ENCODE data around the gene OTOG.

Gene OTOG

DNA sequence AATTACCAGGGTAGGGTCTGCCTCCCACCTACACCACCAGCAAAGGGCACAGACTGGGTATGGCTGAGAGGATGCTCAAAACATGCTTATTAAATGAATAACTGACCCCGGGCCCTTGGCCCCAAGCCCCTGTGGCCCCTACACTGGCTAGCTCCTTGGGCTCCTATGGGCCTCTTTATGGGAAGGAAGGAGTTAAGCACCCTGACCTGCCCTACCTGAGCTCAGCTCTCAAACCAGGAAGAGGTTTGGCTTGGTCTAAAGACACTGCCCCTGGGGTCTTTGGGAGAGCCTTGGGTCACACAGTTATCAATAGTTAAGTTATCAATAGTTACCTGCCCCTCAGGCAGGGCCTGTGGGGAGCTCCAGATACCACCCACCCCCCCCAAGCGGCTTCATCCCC is 4.0 kb upstream of the OTOG start:
- no peak for TF ChIP-seq EGR1 (IDR thresholded peaks at IDR 0.05)
- TF ChIP-seq RAD21 (IDR thresholded peaks at IDR 0.05; ENCODE audit: low read depth), result no peak
- TF ChIP-seq, protein P1, sequence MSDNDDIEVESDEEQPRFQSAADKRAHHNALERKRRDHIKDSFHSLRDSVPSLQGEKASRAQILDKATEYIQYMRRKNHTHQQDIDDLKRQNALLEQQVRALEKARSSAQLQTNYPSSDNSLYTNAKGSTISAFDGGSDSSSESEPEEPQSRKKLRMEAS (IDR thresholded peaks at IDR 0.05), result no peak
- no peak for TF ChIP-seq YY1 (IDR thresholded peaks at IDR 0.05; ENCODE audit: low read depth)
- TF ChIP-seq CEBPB (IDR thresholded peaks at IDR 0.05), result no peak
- TF ChIP-seq, protein P2, sequence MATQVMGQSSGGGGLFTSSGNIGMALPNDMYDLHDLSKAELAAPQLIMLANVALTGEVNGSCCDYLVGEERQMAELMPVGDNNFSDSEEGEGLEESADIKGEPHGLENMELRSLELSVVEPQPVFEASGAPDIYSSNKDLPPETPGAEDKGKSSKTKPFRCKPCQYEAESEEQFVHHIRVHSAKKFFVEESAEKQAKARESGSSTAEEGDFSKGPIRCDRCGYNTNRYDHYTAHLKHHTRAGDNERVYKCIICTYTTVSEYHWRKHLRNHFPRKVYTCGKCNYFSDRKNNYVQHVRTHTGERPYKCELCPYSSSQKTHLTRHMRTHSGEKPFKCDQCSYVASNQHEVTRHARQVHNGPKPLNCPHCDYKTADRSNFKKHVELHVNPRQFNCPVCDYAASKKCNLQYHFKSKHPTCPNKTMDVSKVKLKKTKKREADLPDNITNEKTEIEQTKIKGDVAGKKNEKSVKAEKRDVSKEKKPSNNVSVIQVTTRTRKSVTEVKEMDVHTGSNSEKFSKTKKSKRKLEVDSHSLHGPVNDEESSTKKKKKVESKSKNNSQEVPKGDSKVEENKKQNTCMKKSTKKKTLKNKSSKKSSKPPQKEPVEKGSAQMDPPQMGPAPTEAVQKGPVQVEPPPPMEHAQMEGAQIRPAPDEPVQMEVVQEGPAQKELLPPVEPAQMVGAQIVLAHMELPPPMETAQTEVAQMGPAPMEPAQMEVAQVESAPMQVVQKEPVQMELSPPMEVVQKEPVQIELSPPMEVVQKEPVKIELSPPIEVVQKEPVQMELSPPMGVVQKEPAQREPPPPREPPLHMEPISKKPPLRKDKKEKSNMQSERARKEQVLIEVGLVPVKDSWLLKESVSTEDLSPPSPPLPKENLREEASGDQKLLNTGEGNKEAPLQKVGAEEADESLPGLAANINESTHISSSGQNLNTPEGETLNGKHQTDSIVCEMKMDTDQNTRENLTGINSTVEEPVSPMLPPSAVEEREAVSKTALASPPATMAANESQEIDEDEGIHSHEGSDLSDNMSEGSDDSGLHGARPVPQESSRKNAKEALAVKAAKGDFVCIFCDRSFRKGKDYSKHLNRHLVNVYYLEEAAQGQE (IDR thresholded peaks at IDR 0.05; ENCODE audit: low read depth), result no peak
- TF ChIP-seq NFIC (IDR thresholded peaks at IDR 0.05), result no peak
- no peak for TF ChIP-seq EP300 (IDR thresholded peaks at IDR 0.05; ENCODE audit: borderline replicate concordance)
- no peak for TF ChIP-seq FOXM1 (IDR thresholded peaks at IDR 0.05; ENCODE audit: borderline replicate concordance, low read depth)
- no peak for TF ChIP-seq TAF1 (IDR thresholded peaks at IDR 0.05; ENCODE audit: low read depth)
- no peak for TF ChIP-seq TCF12 (IDR thresholded peaks at IDR 0.05; ENCODE audit: low read depth)
- TF ChIP-seq ZBTB7A (IDR thresholded peaks at IDR 0.05; ENCODE audit: low read depth), result no peak
- TF ChIP-seq TEAD4 (IDR thresholded peaks at IDR 0.05), result no peak
- no peak for TF ChIP-seq CREB1 (IDR thresholded peaks at IDR 0.05; ENCODE audit: low read depth)
- TF ChIP-seq, protein P3, sequence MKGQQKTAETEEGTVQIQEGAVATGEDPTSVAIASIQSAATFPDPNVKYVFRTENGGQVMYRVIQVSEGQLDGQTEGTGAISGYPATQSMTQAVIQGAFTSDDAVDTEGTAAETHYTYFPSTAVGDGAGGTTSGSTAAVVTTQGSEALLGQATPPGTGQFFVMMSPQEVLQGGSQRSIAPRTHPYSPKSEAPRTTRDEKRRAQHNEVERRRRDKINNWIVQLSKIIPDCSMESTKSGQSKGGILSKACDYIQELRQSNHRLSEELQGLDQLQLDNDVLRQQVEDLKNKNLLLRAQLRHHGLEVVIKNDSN (IDR thresholded peaks at IDR 0.05), result no peak

DNA sequence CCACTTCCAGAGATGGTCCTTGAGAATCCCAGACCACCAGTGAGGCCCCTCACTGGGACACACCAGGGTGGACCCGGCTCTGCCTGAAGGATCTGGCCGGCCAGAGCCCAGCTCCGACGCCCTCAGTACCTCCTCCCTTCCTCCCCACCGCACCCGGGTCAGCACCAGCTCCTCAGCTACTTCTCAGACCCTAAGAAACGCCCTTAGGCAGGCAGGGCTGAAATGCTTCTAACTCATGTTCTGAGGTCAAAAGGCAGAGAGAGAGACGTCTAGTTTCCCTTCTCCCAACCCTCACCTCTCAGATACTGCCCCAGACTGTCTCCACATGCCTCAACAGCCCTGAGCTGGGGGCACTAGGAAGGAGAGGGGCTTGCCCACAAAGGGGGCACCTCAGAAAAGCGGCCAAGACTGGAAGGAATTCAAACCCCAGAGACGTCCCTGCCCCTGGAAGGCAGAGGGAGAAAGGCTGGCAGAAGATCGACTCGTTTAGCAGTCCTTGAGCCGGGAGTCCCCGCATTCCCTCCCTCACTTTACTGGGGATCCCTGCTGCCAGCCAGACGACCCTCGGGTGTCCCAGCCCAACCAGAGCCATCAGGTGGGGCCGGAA is 3.4 kb upstream of the OTOG start:
- no peak for TF ChIP-seq CEBPB (IDR thresholded peaks at IDR 0.05)
- TF ChIP-seq TEAD4 (IDR thresholded peaks at IDR 0.05), result no peak
- TF ChIP-seq CREB1 (IDR thresholded peaks at IDR 0.05; ENCODE audit: low read depth), result no peak
- TF ChIP-seq TAF1 (IDR thresholded peaks at IDR 0.05; ENCODE audit: low read depth), result no peak
- no peak for TF ChIP-seq NFIC (IDR thresholded peaks at IDR 0.05)
- no peak for TF ChIP-seq RAD21 (IDR thresholded peaks at IDR 0.05; ENCODE audit: low read depth)

DNA sequence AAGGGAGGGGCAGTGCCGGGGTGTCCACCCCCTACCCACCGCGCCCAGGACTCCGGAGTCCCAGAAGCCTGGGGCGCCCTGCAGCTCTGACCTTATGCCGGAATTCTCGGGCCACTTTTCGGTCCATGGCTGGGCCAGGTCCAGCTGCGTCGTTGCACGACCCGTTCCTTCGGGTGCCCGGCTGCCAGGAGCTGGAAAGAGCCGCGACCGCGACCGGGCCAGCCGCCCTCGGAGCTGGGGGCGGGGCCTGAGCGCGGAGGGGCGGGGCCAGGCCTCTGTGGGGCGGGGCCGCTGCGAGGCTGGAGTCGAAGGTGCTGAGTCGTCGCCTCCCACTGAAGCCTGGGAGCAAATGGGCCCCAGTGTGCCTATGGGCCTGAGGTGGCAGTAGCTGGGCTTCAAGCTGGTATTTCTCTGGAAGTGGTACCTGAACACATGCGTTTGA is 2.9 kb upstream of the OTOG start, which contains the start of gene USH1C:
TSS of gene USH1C (minus strand) at position 236 of the 442 bp plus-strand sequence. CDS start at position 127, 109 bp downstream.
- TF ChIP-seq TEAD4 (IDR thresholded peaks at IDR 0.05), result no peak
- TF ChIP-seq NFIC (IDR thresholded peaks at IDR 0.05), result no peak
- TF ChIP-seq CREB1 (IDR thresholded peaks at IDR 0.05; ENCODE audit: low read depth), result no peak
- TF ChIP-seq CEBPB (IDR thresholded peaks at IDR 0.05), result no peak
- no peak; the same call in 1 of the 2 replicates for TF ChIP-seq ZBTB7A (IDR thresholded peaks at IDR 0.05; ENCODE audit: low read depth)

DNA sequence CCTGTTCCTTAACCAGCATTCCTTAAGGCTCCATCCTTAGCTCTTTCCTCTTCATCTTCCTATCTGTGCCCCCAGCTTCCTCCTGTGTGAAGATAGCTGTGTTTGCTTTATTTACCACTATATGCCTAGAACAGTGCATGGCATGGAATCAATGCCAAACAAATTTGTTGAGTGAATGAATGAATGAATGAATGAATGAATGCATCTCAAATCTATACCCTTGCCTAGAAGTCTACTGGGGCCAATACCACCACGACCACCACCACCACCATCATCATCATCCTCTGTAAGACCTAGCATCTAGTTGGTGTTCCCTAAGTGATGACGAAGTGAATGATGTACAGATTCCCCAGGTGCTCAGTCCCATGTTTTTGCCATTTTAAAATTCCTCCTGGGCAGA is 819 bp upstream of the OTOG start:
- TF ChIP-seq FOXM1 (IDR thresholded peaks at IDR 0.05; ENCODE audit: borderline replicate concordance, low read depth) (no peak), TEAD4 (IDR thresholded peaks at IDR 0.05) (no peak), CEBPB (IDR thresholded peaks at IDR 0.05) (no peak), CREB1 (IDR thresholded peaks at IDR 0.05; ENCODE audit: low read depth) (no peak), YY1 (IDR thresholded peaks at IDR 0.05; ENCODE audit: low read depth) (no peak), ZBTB7A (IDR thresholded peaks at IDR 0.05; ENCODE audit: low read depth) (no peak), NFIC (IDR thresholded peaks at IDR 0.05) (no peak), EP300 (IDR thresholded peaks at IDR 0.05; ENCODE audit: borderline replicate concordance) (no peak), RAD21 (IDR thresholded peaks at IDR 0.05; ENCODE audit: low read depth) (no peak)
- TF ChIP-seq, protein P3 (IDR thresholded peaks at IDR 0.05), result no peak
- TF ChIP-seq, protein P2 (IDR thresholded peaks at IDR 0.05; ENCODE audit: low read depth), result no peak
- TF ChIP-seq, protein P1 (IDR thresholded peaks at IDR 0.05), result no peak

DNA sequence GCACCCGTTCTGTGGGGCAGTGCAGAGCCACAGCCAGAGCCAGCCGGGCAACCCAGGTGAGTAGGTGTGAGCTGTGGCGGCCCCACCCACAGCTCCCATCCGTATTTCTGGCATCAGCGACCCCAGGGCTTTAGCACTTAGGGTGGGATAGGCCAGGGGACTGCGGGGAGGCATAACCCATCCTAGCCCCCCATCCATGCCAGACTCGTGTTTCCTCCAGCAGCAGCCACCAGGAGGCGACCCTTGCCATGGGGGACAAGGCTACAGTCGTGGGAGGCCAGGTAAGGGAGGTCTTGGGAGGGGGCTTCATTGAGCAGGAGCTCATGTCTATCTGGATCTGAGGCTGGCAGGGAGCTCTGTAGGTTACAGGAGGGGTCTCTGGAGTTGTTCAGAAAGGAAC is 873 bp downstream of the OTOG start:
- TF ChIP-seq YY1 (IDR thresholded peaks at IDR 0.05; ENCODE audit: low read depth) (no peak), RAD21 (IDR thresholded peaks at IDR 0.05; ENCODE audit: low read depth) (no peak), TCF12 (IDR thresholded peaks at IDR 0.05; ENCODE audit: low read depth) (no peak), CREB1 (IDR thresholded peaks at IDR 0.05; ENCODE audit: low read depth) (no peak), EP300 (IDR thresholded peaks at IDR 0.05; ENCODE audit: borderline replicate concordance) (no peak), CEBPB (IDR thresholded peaks at IDR 0.05) (no peak), TEAD4 (IDR thresholded peaks at IDR 0.05) (no peak)
- TF ChIP-seq, protein P3 (IDR thresholded peaks at IDR 0.05), result no peak
- TF ChIP-seq, protein P2 (IDR thresholded peaks at IDR 0.05; ENCODE audit: low read depth), result no peak
- TF ChIP-seq, protein P1 (IDR thresholded peaks at IDR 0.05), result no peak

All from Ishikawa (cell line).